ENCODE measurements around the gene CNNM2. TPM values are rescaled to one million over a fixed set of nuclear protein-coding genes. Genes with fewer than 3 reads are reported as not detected.

Gene CNNM2
- total RNA-seq, 2 donors from 2014 or later: 14.7 to 17.9 TPM

DNA sequence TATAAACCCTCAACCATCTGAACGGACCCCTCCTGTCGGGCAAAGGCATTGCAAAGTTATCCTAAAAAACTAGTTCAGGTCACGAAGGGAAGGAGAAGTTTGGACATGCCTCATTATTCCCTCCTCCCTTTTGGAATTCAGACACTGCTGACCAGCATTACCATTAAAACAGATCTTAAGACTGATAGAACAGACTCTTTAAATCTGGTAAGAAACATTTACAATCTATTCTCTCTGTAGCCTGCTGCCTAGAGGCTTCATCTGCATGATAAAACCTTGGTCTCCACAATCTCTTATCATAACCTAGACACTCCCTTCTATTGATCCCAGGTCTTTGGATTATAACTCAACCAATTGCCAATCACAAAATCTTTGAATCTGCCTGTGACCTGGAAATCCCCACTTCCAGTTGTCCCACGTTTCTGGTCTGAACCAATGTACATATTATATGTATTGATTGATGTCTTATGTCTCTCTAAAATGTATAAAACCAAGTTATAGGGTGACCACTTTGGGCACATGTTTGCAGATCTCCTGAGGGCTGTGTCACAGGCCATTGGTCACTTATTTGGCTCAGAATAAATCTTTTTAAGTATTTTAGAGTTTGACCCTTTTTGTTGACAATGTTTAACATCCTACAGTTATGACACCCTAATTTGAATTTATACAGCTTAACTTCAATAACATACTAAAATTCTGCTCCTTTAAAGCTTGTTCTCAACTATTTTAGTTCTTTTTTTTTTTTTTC is 23.5 kb upstream of the CNNM2 start:
- H3K27ac ChIP-seq (ENCODE audit: low read depth, low read length): no peak overlapping the region
- WGBS, 2 experiments (ENCODE audit: insufficient coverage in 1 of 2, insufficient read length in 1 of 2): 67 to 95% methylated on average over 1 to 3 of the region's 4 CpGs
- Mint-ChIP-seq H3K4me1 (no peaks in the 10 kb centered on the region), H3K36me3 (ENCODE audit: low read depth) (peaks cover 27% of the 10 kb centered on the region), H3K27ac (peak overlapping the region; percentile 66), H3K27me3 (ENCODE audit: insufficient read depth) (no peaks in the 10 kb centered on the region), H3K9me3 (peaks cover 2% of the 10 kb centered on the region), H3K4me3 (no peak overlapping the region)
- H3K9me3 ChIP-seq (ENCODE audit: control insufficient read depth, low read length): no peaks in the 10 kb centered on the region
- H3K36me3 ChIP-seq (ENCODE audit: control insufficient read depth, insufficient read depth, low read length): peaks cover 7% of the 10 kb centered on the region
- TF ChIP-seq, protein P1, sequence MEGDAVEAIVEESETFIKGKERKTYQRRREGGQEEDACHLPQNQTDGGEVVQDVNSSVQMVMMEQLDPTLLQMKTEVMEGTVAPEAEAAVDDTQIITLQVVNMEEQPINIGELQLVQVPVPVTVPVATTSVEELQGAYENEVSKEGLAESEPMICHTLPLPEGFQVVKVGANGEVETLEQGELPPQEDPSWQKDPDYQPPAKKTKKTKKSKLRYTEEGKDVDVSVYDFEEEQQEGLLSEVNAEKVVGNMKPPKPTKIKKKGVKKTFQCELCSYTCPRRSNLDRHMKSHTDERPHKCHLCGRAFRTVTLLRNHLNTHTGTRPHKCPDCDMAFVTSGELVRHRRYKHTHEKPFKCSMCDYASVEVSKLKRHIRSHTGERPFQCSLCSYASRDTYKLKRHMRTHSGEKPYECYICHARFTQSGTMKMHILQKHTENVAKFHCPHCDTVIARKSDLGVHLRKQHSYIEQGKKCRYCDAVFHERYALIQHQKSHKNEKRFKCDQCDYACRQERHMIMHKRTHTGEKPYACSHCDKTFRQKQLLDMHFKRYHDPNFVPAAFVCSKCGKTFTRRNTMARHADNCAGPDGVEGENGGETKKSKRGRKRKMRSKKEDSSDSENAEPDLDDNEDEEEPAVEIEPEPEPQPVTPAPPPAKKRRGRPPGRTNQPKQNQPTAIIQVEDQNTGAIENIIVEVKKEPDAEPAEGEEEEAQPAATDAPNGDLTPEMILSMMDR (conservative IDR thresholded peaks at IDR 0.05): no peak
- no peak overlapping the region for H3K9ac ChIP-seq (ENCODE audit: extremely low read depth, low read length, poor library complexity, severe bottlenecking)
- no peak overlapping the region for H3K4me3 ChIP-seq (ENCODE audit: low read length)
- H3K4me1 ChIP-seq (ENCODE audit: control insufficient read depth, insufficient read depth, low read length): no peaks in the 10 kb centered on the region
- no peak for DNase-seq
- H3K27me3 ChIP-seq (ENCODE audit: control insufficient read depth, insufficient read depth, low read length, poor library complexity, severe bottlenecking): no peaks in the 10 kb centered on the region

GRCh38 chr10:102900006-102900405 is 18.1 kb upstream of the CNNM2 start:
- no peaks in the 10 kb centered on the region for H3K9me3 Mint-ChIP-seq
- TF ChIP-seq, protein P1 (conservative IDR thresholded peaks at IDR 0.05): no peak

DNA sequence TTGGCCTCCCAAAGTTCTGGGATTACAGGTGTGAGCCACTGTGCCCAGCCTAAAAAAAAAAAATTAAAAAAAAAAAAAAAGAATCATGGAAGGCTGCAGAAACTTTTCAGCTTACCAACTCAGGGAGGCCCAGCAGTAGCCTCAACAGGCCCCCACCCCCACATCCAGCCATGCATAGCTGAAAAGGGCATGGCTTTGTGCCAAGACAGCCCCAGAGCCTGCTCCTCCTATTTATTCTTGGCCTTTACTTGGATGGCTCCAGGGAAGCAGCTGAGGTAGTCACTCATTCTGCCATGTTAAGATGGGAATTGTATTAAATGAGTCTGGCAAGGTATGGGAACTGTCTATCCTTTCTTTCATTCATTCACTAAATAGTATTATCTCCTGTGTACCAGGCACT is 13.7 kb upstream of the CNNM2 start:
- Mint-ChIP-seq H3K27me3 (ENCODE audit: insufficient read depth) (no peaks in the 10 kb centered on the region), H3K36me3 (ENCODE audit: low read depth) (peaks cover 2% of the 10 kb centered on the region), H3K4me3 (no peak overlapping the region), H3K4me1 (no peaks in the 10 kb centered on the region), H3K9me3 (no peaks in the 10 kb centered on the region), H3K27ac (no peak overlapping the region)
- H3K27ac ChIP-seq (ENCODE audit: low read depth, low read length): no peak overlapping the region
- no peak for DNase-seq
- H3K9me3 ChIP-seq (ENCODE audit: control insufficient read depth, low read length): no peaks in the 10 kb centered on the region
- TF ChIP-seq, protein P1 (conservative IDR thresholded peaks at IDR 0.05): no peak
- H3K9ac ChIP-seq (ENCODE audit: extremely low read depth, low read length, poor library complexity, severe bottlenecking): no peak overlapping the region
- H3K4me3 ChIP-seq (ENCODE audit: low read length): no peak overlapping the region
- H3K27me3 ChIP-seq (ENCODE audit: control insufficient read depth, insufficient read depth, low read length, poor library complexity, severe bottlenecking): no peaks in the 10 kb centered on the region
- no peaks in the 10 kb centered on the region for H3K36me3 ChIP-seq (ENCODE audit: control insufficient read depth, insufficient read depth, low read length)
- H3K4me1 ChIP-seq (ENCODE audit: control insufficient read depth, insufficient read depth, low read length): no peaks in the 10 kb centered on the region

More at GRCh38 chr10:102900006-102900405, 18.1 kb upstream of the CNNM2 start:
- peaks cover 3% of the 10 kb centered on the region for H3K36me3 Mint-ChIP-seq (ENCODE audit: low read depth)
- 90% methylated on average over 2 of the region's 3 CpGs; no CpG with 5 or more reads in 1 of the 2 experiments for WGBS, 2 experiments (ENCODE audit: insufficient coverage in 1 of 2, insufficient read length in 1 of 2)
- Histone ChIP-seq H3K36me3 (ENCODE audit: control insufficient read depth, insufficient read depth, low read length) (no peaks in the 10 kb centered on the region), H3K9ac (ENCODE audit: extremely low read depth, low read length, poor library complexity, severe bottlenecking) (no peak overlapping the region), H3K4me1 (ENCODE audit: control insufficient read depth, insufficient read depth, low read length) (no peaks in the 10 kb centered on the region), H3K4me3 (ENCODE audit: low read length) (no peak overlapping the region), H3K27me3 (ENCODE audit: control insufficient read depth, insufficient read depth, low read length, poor library complexity, severe bottlenecking) (no peaks in the 10 kb centered on the region), H3K27ac (ENCODE audit: low read depth, low read length) (no peak overlapping the region), H3K9me3 (ENCODE audit: control insufficient read depth, low read length) (no peaks in the 10 kb centered on the region)
- DNase-seq: no peak
- H3K27ac Mint-ChIP-seq: no peak overlapping the region
- no peaks in the 10 kb centered on the region for H3K4me1 Mint-ChIP-seq
- no peaks in the 10 kb centered on the region for H3K27me3 Mint-ChIP-seq (ENCODE audit: insufficient read depth)
- H3K4me3 Mint-ChIP-seq: no peak overlapping the region
